NCI-H2081 treated with DMSO at 0.1 percent for 48 hours (cell line): ENCODE data around the gene GPRIN2.
"Not testable (repeated sequence)": the region's sequence is repeated elsewhere in the genome, so short reads cannot be mapped to it uniquely, and the experiment has no call there.

Experiments used
- DNase-seq: peaks from one replicate; lab custom pipeline; 2025; lab: John Stamatoyannopoulos, UW

The GPRIN2 gene

GRCh38 chr10:46567151-46567550 lies 10.7 kb upstream of the GPRIN2 start:
- DNase-seq: not testable (repeated sequence)

GRCh38 chr10:46565591-46566332 lies 9.3 kb upstream of the GPRIN2 start:
- peak; percentile 14 for DNase-seq

GRCh38 chr10:46560952-46561351 lies 4.5 kb upstream of the GPRIN2 start:
- DNase-seq: no peak

- no peak for DNase-seq
Observed at GRCh38 chr10:46560381-46560780, 3.9 kb upstream of the GPRIN2 start.

GRCh38 chr10:46559231-46559671 lies 2.8 kb upstream of the GPRIN2 start:
- no peak for DNase-seq

GRCh38 chr10:46558392-46559185 lies 2.1 kb upstream of the GPRIN2 start:
- DNase-seq: no peak

GRCh38 chr10:46558122-46558391 lies 1.6 kb upstream of the GPRIN2 start:
- DNase-seq: no peak

GRCh38 chr10:46557319-46558121 lies 1.1 kb upstream of the GPRIN2 start:
- DNase-seq: no peak

- no peak for DNase-seq
Observed at GRCh38 chr10:46555713-46556514, 544 bp downstream of the GPRIN2 start.

- DNase-seq: no peak
Observed at GRCh38 chr10:46555366-46555712, 1.1 kb downstream of the GPRIN2 start.

GRCh38 chr10:46554166-46554781 lies 2.2 kb downstream of the GPRIN2 start:
- no peak for DNase-seq

GRCh38 chr10:46553238-46554049 lies 3.0 kb downstream of the GPRIN2 start:
- DNase-seq: no peak

- DNase-seq: no peak
Observed at GRCh38 chr10:46552526-46553237, 3.8 kb downstream of the GPRIN2 start.

GRCh38 chr10:46551701-46552525 lies 4.5 kb downstream of the GPRIN2 start:
- no peak for DNase-seq

- no peak for DNase-seq
Observed at GRCh38 chr10:46550795-46551700, 5.4 kb downstream of the GPRIN2 start.

GRCh38 chr10:46550076-46550790 lies 6.2 kb downstream of the GPRIN2 start:
- no peak for DNase-seq
